GM18502 (cell line): Measurements from ENCODE around the gene RGL2.
"Not testable (repeated sequence)": the region's sequence is repeated elsewhere in the genome, so short reads cannot be mapped to it uniquely, and the experiment has no call there.

Experiments used
- ATAC-seq: cut with Tn5 transposase; IDR thresholded peaks from one replicate; pipeline ENCODE4 v1.9.1; 2021; ENCODE audit warnings: mild to moderate bottlenecking; ENCODE audit not compliant: unreplicated experiment, poor library complexity

Gene RGL2

DNA sequence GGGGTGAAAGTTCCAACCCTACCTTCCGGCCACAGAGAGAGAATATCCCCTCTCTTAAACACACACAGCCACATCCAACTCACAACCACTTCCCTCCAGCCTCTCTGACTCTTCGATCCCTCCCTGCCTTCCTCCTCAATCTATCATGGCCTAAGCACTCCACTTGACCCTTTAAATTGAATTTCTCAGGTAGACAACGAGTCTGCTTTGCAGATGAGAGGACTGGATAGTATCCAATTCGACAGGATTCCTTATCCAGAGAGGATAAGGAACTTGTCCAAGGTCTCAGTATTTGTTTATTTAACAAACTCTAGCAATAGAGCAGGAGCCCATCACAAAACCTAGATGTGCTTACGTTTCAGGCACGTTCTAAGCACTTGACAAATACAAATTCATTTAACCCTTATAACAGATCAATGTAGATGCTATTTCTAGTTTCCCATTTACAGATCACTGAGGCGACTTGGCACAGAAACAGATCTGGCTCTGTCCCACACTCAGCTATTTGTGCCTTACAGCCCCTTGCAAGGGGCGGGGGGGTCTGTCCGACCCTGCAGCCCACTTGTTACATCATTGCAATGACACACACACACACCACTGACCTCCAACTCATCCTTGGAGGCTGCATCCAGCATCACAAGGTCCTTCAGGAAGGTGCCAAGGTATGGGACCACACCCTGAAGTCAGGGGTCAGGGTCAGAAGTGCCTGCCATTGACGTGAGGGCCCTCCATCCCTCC lies 4.5 kb downstream of the RGL2 start:
- no peak for ATAC-seq

DNA sequence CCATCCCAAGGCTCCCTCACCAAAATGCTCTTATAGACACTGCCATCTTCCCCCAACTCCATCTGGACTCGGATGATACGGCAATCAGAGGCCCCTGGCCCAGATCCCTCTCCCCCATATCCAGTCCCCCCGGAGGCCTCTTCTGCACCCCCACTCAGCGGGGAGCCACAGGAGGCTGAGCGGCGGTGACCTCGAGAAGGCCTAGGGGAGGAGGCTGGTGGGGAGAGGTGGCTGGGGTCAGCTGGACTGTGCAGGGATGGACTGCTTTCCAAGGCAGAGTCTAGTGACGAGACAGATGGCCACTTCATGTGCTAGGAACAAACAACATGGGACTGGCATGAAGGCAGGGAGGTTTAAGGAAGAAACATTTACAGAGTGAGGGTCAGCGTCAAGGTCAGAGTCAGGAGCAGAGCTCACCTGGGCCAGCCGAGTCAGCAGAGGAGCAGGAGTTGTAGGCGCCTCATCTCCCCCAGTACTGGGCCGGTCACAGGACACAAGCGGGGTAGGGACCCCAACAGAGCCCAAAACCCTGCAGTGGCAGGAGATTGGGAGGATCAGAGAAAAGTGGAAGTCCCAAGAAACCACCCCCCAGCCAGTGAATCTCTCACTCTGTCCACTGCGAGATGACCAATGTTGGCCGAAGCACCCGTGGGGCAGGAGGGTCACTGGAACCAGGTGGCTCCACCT lies 5.6 kb downstream of the RGL2 start:
- no peak for ATAC-seq

DNA sequence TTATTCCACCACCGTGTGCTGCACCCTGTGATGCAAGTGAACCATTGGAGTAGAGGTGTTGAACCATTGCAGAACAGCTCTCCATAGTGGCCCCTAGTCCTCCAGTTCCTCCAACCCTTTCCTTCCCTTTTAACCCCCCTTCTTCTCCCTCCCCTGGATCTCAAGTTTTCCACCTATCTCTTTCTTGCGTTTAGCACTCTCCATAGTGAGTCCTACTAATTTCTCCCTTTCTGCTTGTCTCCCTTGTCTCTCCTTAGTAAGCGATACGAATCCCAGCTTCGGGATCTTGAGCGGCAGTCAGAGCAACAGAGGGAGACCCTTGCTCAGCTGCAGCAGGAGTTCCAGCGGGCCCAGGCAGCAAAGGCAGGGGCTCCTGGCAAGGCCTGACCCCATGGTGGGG lies 8.3 kb downstream of the RGL2 start:
- ATAC-seq = no peak

DNA sequence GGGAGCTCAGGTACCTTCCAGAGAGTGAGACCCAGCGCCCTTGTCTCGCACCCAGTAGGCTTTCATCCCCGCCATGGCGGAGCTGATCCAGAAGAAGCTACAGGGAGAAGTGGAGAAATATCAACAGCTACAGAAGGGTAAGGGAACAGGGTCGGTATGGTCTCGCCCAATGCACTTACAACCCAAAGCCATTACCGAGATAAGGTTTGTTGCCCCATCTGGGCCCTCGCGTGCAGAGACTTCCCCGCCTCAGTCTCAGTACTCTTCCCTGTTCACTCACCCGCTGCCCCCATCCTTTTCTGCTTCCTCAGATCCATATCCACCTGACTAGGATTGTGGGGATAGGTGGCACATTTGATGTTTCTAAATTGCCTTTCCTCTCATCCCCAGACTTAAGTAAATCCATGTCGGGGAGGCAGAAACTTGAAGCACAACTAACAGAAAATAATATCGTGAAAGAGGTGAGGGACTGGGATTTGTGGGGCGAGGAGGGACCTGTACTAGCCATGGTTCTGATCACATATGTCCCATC lies 8.9 kb downstream of the RGL2 start:
- ATAC-seq = peak; percentile 9

DNA sequence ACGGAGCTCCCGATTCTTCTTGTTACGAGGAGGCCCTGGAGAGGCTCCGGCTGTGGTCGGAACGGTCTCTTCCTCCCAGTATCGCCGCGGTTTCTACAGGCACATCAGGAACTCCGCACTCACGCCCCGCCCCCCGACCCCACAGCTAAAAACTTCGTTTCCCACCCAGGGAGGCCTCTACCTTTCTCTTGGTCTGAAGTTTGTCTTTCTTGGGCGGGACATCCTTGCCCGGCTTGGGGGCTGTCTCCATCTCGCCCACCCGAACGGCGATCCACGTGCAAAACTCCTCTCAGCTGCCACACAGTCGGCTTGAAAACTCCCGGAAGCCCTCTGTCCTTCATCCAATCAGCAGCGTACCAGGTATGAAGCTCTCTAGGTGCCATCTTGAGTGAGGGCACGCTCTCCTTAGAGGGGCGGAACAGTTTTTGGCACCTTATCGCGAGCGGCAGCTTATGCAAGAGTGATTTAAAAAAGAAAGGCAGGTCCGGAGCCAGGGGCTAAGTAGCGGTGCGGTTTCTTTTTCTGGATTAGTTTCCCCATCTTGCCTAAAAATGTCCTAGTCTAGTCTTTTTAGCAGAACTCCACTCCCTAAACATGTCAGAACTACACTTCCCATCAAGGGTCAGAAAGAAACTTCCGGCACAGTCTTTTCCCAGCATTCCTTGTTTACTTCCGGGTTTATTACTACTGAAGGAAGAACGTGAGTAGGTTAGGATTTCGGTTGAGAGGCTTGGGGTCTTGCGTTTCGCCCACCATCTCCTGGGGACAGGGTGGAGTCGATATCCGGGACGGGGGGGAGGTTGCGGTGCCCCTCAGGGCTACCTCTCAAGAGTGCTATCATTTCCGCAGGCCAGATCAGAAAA lies 9.6 kb downstream of the RGL2 start, which contains the start of the genes PFDN6 and WDR46:
TSS of gene PFDN6 (plus strand) at position 681 of the 863 bp plus-strand sequence. CDS start 256 bp downstream, outside the sequence.
TSS of gene WDR46 (minus strand) at position 319 of the 863 bp plus-strand sequence. CDS start at position 250, 69 bp downstream.
- ATAC-seq = peak; percentile 81

DNA sequence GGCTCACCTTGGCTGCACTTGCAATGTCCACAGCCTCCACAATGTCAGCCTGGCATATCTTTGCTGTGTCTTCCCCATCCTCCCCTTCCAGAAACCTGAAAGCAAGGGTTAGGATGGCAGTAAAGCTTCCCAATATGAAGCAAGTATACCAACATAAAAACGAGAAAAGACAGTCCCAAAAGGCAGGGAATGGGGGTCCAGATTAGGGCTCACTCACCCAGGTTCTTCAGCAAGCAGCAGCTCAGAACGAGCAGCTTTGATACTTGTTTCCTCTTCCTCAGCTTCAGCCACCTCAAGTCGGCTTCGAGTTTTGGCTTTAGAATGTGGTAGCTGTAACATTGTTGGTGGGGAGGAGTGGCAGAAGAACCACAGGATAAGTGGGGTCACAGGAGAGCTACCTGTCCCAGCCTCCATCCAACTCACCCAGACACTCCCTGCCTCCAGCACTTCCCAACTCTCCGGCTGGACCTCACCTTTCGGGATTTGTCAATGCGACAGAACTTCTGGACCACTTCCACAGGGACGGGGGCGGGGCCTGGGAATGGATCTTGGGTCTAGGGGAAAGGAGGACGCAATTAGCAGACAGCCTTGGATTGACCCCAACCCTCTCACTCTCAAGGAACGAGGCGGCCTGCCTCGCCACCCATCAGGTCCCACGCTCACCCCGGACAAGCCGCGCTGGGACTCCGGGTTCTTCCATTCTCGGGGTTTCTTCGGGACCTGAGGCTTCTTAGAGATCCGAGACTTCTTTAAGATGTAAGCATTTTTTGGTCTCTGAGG lies 10.4 kb downstream of the RGL2 start:
- ATAC-seq = peak; percentile 3

DNA sequence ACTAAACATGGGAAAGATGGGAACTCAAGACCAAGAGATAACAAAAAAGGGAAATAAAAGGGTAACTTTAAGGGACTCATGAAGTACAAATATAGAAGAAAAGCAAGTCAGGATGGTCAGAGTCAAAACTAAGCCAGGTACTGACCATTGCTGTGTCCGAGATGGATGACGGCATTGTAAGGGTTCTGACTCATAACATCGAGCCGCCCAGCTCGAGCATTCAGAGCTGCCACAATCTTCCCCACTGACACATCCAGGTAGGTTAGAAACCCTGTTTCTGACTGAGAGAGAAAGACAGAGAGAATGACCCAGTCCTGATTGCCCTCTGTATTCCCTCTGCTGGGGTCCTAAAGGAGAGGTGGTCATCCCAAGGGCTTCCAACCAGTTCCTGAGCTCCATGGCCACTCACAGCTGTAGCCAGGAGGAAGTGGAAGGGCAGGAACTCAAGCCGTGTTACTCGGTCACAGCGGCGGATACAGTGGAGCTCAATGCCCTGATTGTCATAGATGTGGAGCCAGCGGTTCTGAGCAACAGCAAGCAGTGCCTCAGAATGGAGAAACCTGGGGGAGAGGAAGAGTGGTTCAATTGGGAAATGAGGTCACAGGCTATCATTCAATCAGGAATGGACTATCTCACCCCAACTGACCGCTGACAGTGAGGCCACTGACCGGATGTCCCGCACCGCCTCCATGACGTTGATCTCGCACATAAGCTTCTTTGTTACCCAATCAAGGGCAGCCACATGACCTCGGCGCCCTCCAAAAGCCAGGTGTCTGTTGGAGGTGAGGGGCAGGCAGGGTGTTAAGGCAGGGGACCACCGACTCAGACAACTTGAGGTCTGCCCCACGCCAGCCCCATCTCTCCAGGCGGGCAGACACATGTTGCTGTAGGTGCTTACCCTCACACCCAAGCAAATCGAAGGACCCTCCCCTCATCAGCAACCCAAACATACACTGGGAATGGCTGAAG lies 11.5 kb downstream of the RGL2 start:
- no peak for ATAC-seq

DNA sequence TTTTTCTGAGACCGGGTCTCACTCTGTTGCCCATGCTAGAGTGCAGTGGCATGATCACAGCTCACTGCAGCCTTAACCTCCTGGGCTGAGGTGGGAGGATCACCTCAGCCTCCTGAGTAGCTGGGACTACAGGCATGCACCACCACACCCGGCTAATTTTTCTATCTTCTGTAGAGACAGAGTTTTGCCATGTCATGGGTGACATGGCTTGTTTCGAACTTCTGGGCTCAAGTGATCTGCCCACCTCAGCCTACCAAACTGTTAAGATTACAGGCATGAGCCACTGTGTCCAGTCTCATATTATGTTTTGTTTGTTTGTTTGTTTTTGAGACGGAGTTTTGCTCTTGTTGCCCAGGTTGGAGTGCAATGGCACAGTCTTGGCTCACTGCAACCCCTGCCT lies 13.5 kb downstream of the RGL2 start:
- ATAC-seq = not testable (repeated sequence)

DNA sequence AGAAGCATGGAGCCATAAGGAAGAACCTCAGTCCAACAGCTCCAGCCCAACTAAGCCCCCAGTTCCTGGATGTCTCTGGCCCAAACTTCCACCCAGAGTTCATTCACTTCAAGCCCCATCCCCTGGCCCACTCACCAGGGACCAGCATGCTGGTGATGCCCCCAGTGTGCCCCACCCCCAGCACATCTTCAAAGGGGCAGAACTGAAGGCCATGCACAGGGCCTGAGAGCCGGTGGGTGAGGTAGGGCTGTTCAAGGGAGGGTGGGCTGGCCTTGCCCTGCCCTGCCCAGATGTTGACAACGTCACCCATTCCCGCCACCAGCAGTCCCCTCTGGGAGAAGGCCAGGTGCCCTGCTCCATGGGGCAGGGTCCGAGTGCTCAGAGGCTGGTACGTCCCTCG lies 18.2 kb downstream of the RGL2 start:
- no peak for ATAC-seq

DNA sequence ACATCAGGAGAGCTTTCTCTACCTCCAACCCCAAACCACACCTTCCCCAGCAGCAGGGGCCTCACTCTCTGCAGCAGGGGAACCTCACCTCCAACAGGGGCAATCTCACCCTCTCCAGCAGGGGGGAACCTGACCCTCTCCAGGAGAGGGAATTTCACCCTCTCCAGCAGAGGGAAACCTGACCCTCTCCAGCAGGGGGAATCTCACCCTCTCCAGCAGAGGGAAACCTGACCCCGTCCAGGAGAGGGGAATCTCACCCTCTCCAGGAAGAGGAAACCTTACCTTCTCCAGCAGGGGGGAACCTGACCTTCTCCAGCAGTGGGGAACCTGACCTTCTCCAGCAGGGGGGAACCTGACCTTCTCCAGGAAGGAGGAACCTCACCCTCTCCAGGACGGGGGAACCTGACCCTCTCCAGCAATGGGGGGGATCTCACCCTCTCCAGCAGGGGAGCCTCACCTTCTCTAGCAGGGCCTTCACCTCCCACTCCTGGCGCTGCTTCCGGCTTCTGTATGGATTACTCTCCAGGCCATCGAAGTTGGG lies 18.7 kb downstream of the RGL2 start:
- no peak for ATAC-seq

DNA sequence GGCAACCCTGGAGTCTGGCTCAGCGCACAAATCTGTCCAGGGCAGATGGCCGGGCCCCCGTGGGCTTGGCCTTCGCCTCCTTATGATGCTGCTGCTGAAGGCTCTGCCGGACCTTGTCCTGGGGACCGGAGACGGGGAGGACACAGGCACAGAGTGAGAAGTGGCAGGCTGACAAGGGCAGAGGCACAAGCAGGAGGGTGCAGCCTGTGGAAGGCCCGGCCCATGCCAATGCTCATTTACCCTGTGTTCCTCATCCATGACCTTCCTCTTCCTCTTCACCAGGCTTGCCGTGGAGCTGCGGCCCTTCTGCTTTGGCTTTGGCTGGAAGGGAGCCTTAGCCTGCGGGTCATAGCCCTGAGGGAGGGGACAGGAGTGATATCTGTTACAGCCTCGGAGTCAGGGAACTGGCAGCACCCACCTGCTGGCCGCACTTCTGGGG lies 19.5 kb downstream of the RGL2 start:
- no peak for ATAC-seq

DNA sequence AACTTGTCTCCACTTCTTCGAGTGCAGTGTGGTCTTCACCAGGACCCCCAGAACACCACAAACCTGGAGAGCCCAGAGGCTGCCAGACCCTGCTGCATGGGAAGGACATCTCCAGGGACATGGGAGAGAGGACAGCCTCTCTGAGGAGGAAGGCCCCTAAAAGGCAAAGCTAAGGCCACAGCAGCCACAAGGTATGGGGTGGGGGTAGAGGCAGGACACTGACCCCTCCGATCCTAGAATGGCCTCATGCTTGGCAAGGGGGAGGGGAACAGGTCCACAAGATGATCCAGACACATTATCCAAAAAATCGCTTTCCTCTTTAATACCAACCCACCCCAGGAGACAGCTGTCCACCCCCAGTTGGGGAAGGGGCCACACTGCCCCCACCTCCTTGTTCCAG lies 19.9 kb downstream of the RGL2 start:
- no peak for ATAC-seq

DNA sequence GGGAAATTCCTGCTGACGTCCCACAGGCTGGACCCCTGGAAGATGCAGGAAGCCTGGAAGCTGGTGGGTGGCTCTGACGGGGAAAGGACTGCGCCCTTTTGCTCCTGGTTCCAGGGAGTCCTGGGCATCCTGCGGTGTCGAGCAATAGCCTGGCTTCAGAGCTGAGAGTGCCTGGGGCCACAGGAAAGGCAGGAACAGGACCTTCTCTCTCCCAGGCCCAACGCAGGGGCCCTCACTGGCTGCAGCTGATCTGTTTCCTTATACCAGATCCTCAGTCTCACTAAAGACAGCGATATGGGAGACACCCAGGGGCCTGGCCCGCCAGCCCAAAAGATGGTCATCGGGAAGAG lies 20.4 kb downstream of the RGL2 start:
- ATAC-seq = no peak

DNA sequence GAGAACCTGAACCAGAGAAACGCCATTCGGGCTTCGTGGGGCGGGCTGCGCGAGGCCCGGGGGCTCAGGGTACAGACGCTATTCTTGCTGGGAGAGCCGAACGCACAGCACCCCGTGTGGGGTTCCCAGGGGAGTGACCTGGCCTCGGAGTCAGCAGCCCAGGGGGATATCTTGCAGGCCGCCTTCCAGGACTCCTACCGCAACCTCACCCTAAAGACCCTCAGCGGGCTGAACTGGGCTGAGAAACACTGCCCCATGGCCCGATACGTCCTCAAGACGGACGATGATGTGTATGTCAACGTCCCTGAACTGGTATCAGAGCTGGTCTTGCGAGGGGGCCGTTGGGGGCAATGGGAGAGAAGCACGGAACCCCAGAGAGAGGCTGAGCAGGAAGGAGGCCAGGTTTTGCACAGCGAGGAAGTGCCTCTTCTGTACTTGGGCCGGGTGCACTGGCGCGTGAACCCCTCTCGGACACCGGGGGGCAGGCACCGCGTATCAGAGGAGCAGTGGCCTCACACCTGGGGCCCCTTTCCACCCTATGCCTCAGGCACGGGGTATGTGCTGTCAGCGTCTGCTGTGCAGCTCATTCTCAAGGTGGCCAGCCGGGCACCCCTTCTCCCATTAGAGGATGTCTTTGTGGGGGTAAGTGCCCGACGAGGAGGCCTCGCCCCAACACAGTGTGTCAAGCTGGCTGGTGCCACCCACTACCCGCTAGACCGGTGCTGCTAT lies 20.9 kb downstream of the RGL2 start:
- peak; percentile 18 for ATAC-seq

DNA sequence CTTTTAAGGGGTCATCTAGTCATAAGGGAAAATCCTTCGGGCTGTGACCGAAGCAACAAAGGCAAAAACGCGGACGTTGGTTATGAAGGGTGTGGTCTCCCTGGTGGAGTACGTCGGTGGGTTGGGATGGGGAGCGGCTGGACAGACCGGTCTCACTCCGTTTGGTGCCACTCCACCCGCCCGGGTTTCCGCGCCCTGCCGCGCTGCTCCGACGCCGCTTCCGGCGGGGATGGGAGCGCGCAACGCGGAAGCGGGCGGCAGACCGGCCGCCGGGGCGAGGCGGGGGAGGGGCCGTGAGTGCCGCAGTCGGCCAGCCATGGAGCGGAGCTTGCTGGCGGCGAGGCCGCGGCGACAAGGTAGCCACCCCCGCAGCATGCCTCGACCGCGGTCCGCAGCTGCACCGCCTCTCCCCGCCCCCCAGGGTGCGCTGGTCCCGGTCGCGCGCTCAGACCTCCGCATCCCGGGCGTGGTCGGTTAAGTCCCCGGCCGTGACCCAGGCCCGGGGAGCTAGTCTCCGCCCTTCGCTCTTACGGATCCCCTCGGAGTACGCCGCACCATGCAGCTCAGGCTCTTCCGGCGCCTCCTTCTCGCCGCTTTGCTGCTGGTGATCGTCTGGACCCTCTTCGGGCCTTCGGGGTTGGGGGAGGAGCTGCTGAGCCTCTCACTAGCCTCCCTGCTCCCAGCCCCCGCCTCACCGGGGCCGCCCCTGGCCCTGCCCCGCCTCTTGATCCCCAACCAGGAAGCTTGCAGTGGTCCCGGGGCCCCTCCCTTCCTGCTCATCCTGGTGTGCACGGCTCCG lies 21.7 kb downstream of the RGL2 start, which contains the start of gene B3GALT4:
TSS of gene B3GALT4 (plus strand) at position 260 of the 799 bp plus-strand sequence. CDS start at position 557, 297 bp downstream.
- ATAC-seq = peak; percentile 57

DNA sequence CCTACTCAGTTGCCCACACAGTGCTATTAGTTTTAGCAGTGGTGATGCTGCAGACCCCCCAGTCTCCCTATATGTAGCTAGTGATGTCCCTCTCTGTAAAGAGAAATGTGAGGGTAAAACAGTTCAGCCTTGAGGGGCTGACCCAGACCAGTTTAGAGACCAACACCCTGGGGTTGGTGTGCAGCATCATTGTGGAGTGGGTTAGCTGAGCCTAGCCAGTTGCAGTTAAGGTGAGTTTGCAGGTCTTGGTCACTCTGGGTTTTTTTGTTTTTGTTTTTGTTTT lies 22.2 kb downstream of the RGL2 start:
- no peak for ATAC-seq
